GM23338 (cell line): Measurements from ENCODE around the gene AZIN2. TPM values are rescaled to one million over a fixed set of nuclear protein-coding genes. Genes with fewer than 3 reads are reported as not detected.

Experiments used
- ATAC-seq: fragments of 200-7000 bp; cut with Tn5 transposase; 3 replicates; pipeline ENCODE4 v1.9.1; 2020
- DNase-seq: peaks from one replicate; pipeline ENCODE4 v3.0.0-alpha.2; 2015; ENCODE audit warnings: low spot score
- H2AFZ ChIP-seq: fragments of 200-600 bp; sonication (generic); 2 replicates; pipeline ENCODE4 v1.8.0; 2016; ENCODE audit warnings: antibody characterized with exemption, mild to moderate bottlenecking, moderate library complexity
- H3F3A ChIP-seq: fragments of 200-600 bp; sonication (generic); replicated peaks from 2 replicates; pipeline ENCODE4 v1.8.0; 2017; ENCODE audit warnings: antibody characterized with exemption, mixed run types, low read depth
- H3K27ac ChIP-seq: fragments of 200-600 bp; sonication (generic); 2 replicates; pipeline ENCODE4 v1.6.1; 2016; ENCODE audit warnings: low read depth
- H3K27me3 ChIP-seq: fragments of 200-600 bp; sonication (generic); 2 replicates; pipeline ENCODE4 v1.8.0; 2016; ENCODE audit warnings: mild to moderate bottlenecking, mixed run types, moderate library complexity; ENCODE audit not compliant: insufficient read depth
- H3K36me3 ChIP-seq: fragments of 200-600 bp; sonication (generic); 2 replicates; pipeline ENCODE4 v1.8.0; 2016; ENCODE audit warnings: mild to moderate bottlenecking; ENCODE audit not compliant: insufficient read depth
- H3K4me1 ChIP-seq: fragments of 200-600 bp; sonication (generic); 2 replicates; pipeline ENCODE4 v1.8.0; 2016; ENCODE audit warnings: mild to moderate bottlenecking, moderate library complexity; ENCODE audit not compliant: insufficient read depth
- H3K4me2 ChIP-seq: fragments of 200-600 bp; sonication (generic); 2 replicates; pipeline ENCODE4 v1.7.1; 2017; ENCODE audit warnings: mixed run types
- H3K4me3 ChIP-seq: fragments of 200-600 bp; sonication (generic); 2 replicates; pipeline ENCODE4 v1.6.1; 2016; ENCODE audit warnings: mixed run types
- H3K79me2 ChIP-seq: fragments of 200-600 bp; sonication (generic); replicated peaks from 2 replicates; pipeline ENCODE4 v1.8.0; 2017; ENCODE audit warnings: mild to moderate bottlenecking; ENCODE audit not compliant: insufficient read depth
- H3K9me2 ChIP-seq: fragments of 200-600 bp; sonication (generic); 2 replicates; pipeline ENCODE4 v1.8.0; 2017; ENCODE audit not compliant: insufficient read depth
- H4K20me1 ChIP-seq: fragments of 200-600 bp; sonication (generic); replicated peaks from 2 replicates; pipeline ENCODE4 v1.8.0; 2017; ENCODE audit warnings: mild to moderate bottlenecking; ENCODE audit not compliant: insufficient read depth
- H3K27ac Mint-ChIP-seq: 2 replicates; pipeline ENCODE4 v1.8.0; 2020; ENCODE audit warnings: inconsistent platforms, mild to moderate bottlenecking, moderate library complexity, mixed read lengths
- H3K27me3 Mint-ChIP-seq: 3 replicates; pipeline ENCODE4 v1.8.0; 2022; ENCODE audit warnings: low read depth, mild to moderate bottlenecking, moderate library complexity, mixed read lengths, inconsistent platforms; ENCODE audit not compliant: insufficient read depth, poor library complexity
- H3K36me3 Mint-ChIP-seq: 3 replicates; pipeline ENCODE4 v1.8.0; 2021; ENCODE audit warnings: low read depth, mild to moderate bottlenecking, inconsistent platforms, moderate library complexity, mixed read lengths
- H3K4me1 Mint-ChIP-seq: 3 replicates; pipeline ENCODE4 v1.8.0; 2020; ENCODE audit warnings: mild to moderate bottlenecking, inconsistent platforms, mixed read lengths
- H3K4me3 Mint-ChIP-seq: 3 replicates; pipeline ENCODE4 v1.8.0; 2021; ENCODE audit warnings: moderate library complexity, mild to moderate bottlenecking, inconsistent platforms, mixed read lengths
- H3K9me3 Mint-ChIP-seq: 3 replicates; pipeline ENCODE4 v1.8.0; 2020; ENCODE audit warnings: moderate library complexity, mild to moderate bottlenecking, inconsistent platforms, mixed read lengths
- CREB1 ChIP-seq: fragments of 250-450 bp; sonication (Bioruptor Pico); IDR thresholded peaks from 2 replicates; pipeline ENCODE4 v1.5.0; 2020; ENCODE audit warnings: low read depth, mild to moderate bottlenecking, moderate library complexity
- EZH2 ChIP-seq: fragments of 200-600 bp; sonication (generic); IDR thresholded peaks from one replicate; pipeline ENCODE4 v1.8.0; 2017; ENCODE audit warnings: antibody characterized with exemption, mild to moderate bottlenecking, low read depth; ENCODE audit not compliant: unreplicated experiment
- EZH2phosphoT487 ChIP-seq: fragments of 200-600 bp; sonication (generic); IDR thresholded peaks from one replicate; pipeline ENCODE4 v1.8.1; 2018; ENCODE audit warnings: antibody characterized with exemption; ENCODE audit not compliant: unreplicated experiment
- JUNB ChIP-seq: IDR thresholded peaks from one replicate; pipeline ENCODE4 v1.6.1; 2016; ENCODE audit warnings: antibody characterized with exemption; ENCODE audit not compliant: unreplicated experiment
- NANOG ChIP-seq: IDR thresholded peaks from 2 replicates; pipeline ENCODE4 v1.6.1; 2016; ENCODE audit warnings: antibody characterized with exemption, borderline replicate concordance
- POLR2AphosphoS5 ChIP-seq: IDR thresholded peaks from 2 replicates; pipeline ENCODE4 v1.6.1; 2016; ENCODE audit warnings: antibody characterized with exemption, low read depth
- REST ChIP-seq: IDR thresholded peaks from one replicate; pipeline ENCODE4 v1.6.1; 2018; ENCODE audit warnings: antibody characterized with exemption; ENCODE audit not compliant: unreplicated experiment
- STAT1 ChIP-seq: IDR thresholded peaks from one replicate; pipeline ENCODE4 v1.6.1; 2016; ENCODE audit warnings: antibody characterized with exemption; ENCODE audit not compliant: unreplicated experiment
- ZNF331 ChIP-seq: fragments of 250-450 bp; sonication (Bioruptor Pico); IDR thresholded peaks from 2 replicates; pipeline ENCODE4 v1.5.0; 2020; ENCODE audit warnings: low read depth, mild to moderate bottlenecking, moderate library complexity
- polyA plus RNA-seq: library from polyadenylated mRNA; unstranded; fragments of >200 nt; fragmentation: Nextera tagmentation; extraction: Ambion mirVana; gene quantifications from 2 replicates; pipeline ENCODE4 v1.2.1, GENCODE V29; 2016
- total RNA-seq: library from RNA; depleted of rRNA; stranded (reverse); fragments of >200 nt; shearing (Covaris generic); gene quantifications from 2 replicates; pipeline ENCODE4 v1.2.3, GENCODE V29; 2014
- TF ChIP-seq, protein P1 (sequence below): IDR thresholded peaks from 2 replicates; pipeline ENCODE4 v1.6.1; 2016; ENCODE audit warnings: antibody characterized with exemption
- TF ChIP-seq, protein P2 (sequence below), 2 experiments: fragments of 200-600 bp in 1 of 2; sonication (generic) in 1 of 2; conservative IDR thresholded peaks; 2 replicates each; pipeline versions ENCODE4 v1.5.1 to v1.6.1; 2016 to 2017; ENCODE audit warnings: antibody characterized with exemption in 2 of 2, low read depth in 2 of 2, mild to moderate bottlenecking in 2 of 2, moderate library complexity in 1 of 2

AZIN2 gene
- total and polyA plus RNA-seq, 2 experiments from 2014 or later = 0.37 to 1.2 TPM

GRCh38 chr1:33127001-33127823 is 46.3 kb downstream of the AZIN2 start:
- H3K4me3 Mint-ChIP-seq = peak overlapping the region; percentile 92
- H3K27me3 Mint-ChIP-seq = peaks cover 11% of the 10 kb centered on the region
- no peaks in the 10 kb centered on the region for H4K20me1 ChIP-seq
- no peaks in the 10 kb centered on the region for H3K79me2 ChIP-seq
- H3F3A ChIP-seq = no peaks in the 10 kb centered on the region; the same call in 1 of the 2 replicates
- peaks cover 14% of the 10 kb centered on the region for H3K4me1 Mint-ChIP-seq
- peaks cover 23% of the 10 kb centered on the region for H3K4me1 ChIP-seq
- H3K9me3 Mint-ChIP-seq = no peaks in the 10 kb centered on the region; the same call in 2 of the 3 replicates
- H3K27ac Mint-ChIP-seq = peak overlapping the region; percentile 92
- ATAC-seq (peak; percentile 98), DNase-seq (peak; percentile 98)
- H3K27me3 ChIP-seq = peaks cover 15% of the 10 kb centered on the region; the same call in 1 of the 2 replicates
- peak overlapping the region; percentile 65 for H3K4me2 ChIP-seq
- H3K36me3 Mint-ChIP-seq = peaks cover 8% of the 10 kb centered on the region
- TF ChIP-seq EZH2 = no peak
- peak; percentile 82 for TF ChIP-seq CREB1 (CRISPR knock-in tag)
- peak; percentile 69 for TF ChIP-seq POLR2AphosphoS5
- TF ChIP-seq, protein P1, sequence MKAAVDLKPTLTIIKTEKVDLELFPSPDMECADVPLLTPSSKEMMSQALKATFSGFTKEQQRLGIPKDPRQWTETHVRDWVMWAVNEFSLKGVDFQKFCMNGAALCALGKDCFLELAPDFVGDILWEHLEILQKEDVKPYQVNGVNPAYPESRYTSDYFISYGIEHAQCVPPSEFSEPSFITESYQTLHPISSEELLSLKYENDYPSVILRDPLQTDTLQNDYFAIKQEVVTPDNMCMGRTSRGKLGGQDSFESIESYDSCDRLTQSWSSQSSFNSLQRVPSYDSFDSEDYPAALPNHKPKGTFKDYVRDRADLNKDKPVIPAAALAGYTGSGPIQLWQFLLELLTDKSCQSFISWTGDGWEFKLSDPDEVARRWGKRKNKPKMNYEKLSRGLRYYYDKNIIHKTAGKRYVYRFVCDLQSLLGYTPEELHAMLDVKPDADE = peak; percentile 77
- no peak for TF ChIP-seq ZNF331 (CRISPR knock-in tag)
- no peak for TF ChIP-seq REST
- TF ChIP-seq STAT1 = no peak
- no peak for TF ChIP-seq JUNB
- TF ChIP-seq, protein P2, sequence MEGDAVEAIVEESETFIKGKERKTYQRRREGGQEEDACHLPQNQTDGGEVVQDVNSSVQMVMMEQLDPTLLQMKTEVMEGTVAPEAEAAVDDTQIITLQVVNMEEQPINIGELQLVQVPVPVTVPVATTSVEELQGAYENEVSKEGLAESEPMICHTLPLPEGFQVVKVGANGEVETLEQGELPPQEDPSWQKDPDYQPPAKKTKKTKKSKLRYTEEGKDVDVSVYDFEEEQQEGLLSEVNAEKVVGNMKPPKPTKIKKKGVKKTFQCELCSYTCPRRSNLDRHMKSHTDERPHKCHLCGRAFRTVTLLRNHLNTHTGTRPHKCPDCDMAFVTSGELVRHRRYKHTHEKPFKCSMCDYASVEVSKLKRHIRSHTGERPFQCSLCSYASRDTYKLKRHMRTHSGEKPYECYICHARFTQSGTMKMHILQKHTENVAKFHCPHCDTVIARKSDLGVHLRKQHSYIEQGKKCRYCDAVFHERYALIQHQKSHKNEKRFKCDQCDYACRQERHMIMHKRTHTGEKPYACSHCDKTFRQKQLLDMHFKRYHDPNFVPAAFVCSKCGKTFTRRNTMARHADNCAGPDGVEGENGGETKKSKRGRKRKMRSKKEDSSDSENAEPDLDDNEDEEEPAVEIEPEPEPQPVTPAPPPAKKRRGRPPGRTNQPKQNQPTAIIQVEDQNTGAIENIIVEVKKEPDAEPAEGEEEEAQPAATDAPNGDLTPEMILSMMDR (conservative IDR thresholded peaks at IDR 0.05; ENCODE audit: low read depth in 2 of 2) = peak; percentile 88 to 95
- TF ChIP-seq EZH2phosphoT487 = no peak
- no peak for TF ChIP-seq NANOG
- peaks cover 3% of the 10 kb centered on the region; the same call in 1 of the 2 replicates for H3K9me2 ChIP-seq
- H2AFZ ChIP-seq = peak overlapping the region; percentile 86
- H3K27ac ChIP-seq = no peak overlapping the region
- peak overlapping the region; percentile 53 for H3K4me3 ChIP-seq
- no peaks in the 10 kb centered on the region for H3K36me3 ChIP-seq
